GM12872 (cell line): ENCODE results near the gene MPHOSPH6.

Source experiments
- CTCF ChIP-seq: IDR thresholded peaks from 3 replicates; pipeline ENCODE4 v1.5.1; 2011; ENCODE audit warnings: low read depth, mild to moderate bottlenecking, low read length, moderate library complexity; ENCODE audit not compliant: insufficient read depth

The MPHOSPH6 gene

GRCh38 chr16:82136956-82137821, 32.8 kb downstream of the MPHOSPH6 start:
- TF ChIP-seq CTCF = no peak

DNA sequence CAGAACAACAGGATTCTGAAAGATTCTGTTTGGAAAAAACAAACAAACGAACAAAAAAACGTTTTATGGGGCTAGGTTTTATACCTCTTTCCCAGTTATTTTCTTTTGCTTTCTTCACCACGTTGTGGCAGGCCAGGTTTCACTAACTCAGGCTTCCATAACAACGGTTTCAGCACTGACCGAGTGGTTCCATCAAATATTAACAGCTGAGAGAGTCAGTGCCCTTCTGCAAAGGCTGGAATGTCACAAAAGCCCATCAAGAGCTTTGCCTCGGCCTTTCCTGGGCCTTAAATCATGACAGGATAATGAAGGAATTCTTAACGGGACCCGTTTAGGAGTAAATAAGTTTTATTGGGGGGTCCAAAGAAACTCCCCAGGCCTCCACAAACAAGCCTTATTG, 34.2 kb downstream of the MPHOSPH6 start:
- TF ChIP-seq CTCF = no peak

GRCh38 chr16:82134846-82135245, 35.2 kb downstream of the MPHOSPH6 start:
- no peak for TF ChIP-seq CTCF

DNA sequence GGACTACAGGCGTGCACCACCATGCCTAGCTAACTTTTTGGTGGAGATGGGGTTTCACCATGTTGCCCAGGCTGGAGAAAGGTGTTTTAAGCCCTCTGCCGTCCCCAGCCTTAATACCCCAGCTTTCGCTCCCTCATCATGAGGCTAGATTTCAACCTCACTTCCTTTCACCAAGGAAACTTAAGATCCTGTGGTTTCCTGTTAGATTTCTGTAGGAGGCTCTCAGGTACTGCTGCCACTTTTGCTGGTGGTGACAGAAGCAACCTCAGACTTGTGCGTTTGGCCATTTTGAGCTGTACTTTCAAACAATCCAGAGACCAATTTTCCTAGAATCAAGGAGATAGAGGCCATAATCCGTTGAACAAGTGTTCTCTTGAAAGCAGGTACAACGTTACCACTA, 36.2 kb downstream of the MPHOSPH6 start:
- no peak for TF ChIP-seq CTCF

DNA sequence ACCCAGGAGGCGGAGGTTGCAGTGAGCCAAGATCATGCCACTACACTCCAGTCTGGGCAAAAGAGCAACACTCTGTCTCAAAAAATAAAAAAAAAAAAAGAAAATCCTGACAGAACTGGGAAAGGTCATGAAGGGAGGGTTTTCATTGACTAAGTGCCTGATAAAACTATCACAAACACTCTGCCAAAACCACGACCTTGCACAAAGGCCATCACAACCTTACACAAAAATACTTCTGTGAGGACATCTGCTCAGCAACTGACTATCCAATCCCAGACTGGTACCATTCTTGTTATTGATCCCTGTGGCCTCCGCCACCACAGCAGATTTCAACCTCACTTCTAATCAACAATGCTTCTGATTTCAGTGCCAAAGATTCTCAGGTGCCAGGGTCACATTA, 40.1 kb downstream of the MPHOSPH6 start:
- TF ChIP-seq CTCF = no peak

- TF ChIP-seq CTCF = no peak
These were observed 45.4 kb downstream of the MPHOSPH6 start for GRCh38 chr16:82124651-82125050.

GRCh38 chr16:82119405-82119804, 50.6 kb downstream of the MPHOSPH6 start:
- TF ChIP-seq CTCF = no peak
